OCI-LY3 (cell line): Measurements from ENCODE around the gene SMCHD1.

ENCODE experiments used
- H2AFZ ChIP-seq: fragments of 200-600, 300-600 bp; shearing (Covaris generic); 2 replicates; pipeline ENCODE4 v1.6.0; 2014; ENCODE audit warnings: antibody characterized with exemption, low read depth, low read length
- H3K27ac ChIP-seq: fragments of 200-600, 300-600 bp; sonication (generic); 2 replicates; pipeline ENCODE4 v1.5.1; 2014; ENCODE audit warnings: mild to moderate bottlenecking, low read length, moderate library complexity, mixed read lengths
- H3K27me3 ChIP-seq: fragments of 200-600, 300-600 bp; sonication (generic); 2 replicates; pipeline ENCODE4 v1.6.1; 2014; ENCODE audit warnings: low read depth, low read length, mixed read lengths
- H3K36me3 ChIP-seq: fragments of 200-600, 300-600 bp; sonication (generic); replicated peaks from 2 replicates; pipeline ENCODE3; 2014; ENCODE audit warnings: low read depth, low read length, mixed read lengths
- H3K4me1 ChIP-seq: fragments of 300-600, 200-600 bp; sonication (generic); 2 replicates; pipeline ENCODE4 v1.6.1; 2014; ENCODE audit warnings: low read length, mixed read lengths
- H3K4me2 ChIP-seq: fragments of 200-600, 300-600 bp; sonication (generic); 2 replicates; pipeline ENCODE4 v1.6.1; 2014; ENCODE audit warnings: low read length, mixed read lengths
- H3K4me3 ChIP-seq: fragments of 300-600, 200-600 bp; sonication (generic); 2 replicates; pipeline ENCODE4 v1.5.1; 2014; ENCODE audit warnings: antibody characterized with exemption, mild to moderate bottlenecking, low read length, moderate library complexity
- H3K79me2 ChIP-seq: fragments of 300-600, 200-600 bp; shearing (Covaris generic); 2 replicates; pipeline ENCODE4 v1.6.1; 2014; ENCODE audit warnings: mild to moderate bottlenecking, low read length, mixed read lengths
- H3K9ac ChIP-seq: fragments of 300-600, 200-600 bp; shearing (Covaris generic); 2 replicates; pipeline ENCODE4 v1.6.0; 2014; ENCODE audit warnings: mild to moderate bottlenecking, low read length, moderate library complexity
- H3K9me3 ChIP-seq: fragments of 200-600, 300-600 bp; shearing (Covaris generic); 2 replicates; pipeline ENCODE4 v1.6.1; 2014; ENCODE audit warnings: low read length, mixed read lengths; ENCODE audit not compliant: insufficient read depth
- H4K20me1 ChIP-seq: fragments of 200-600, 300-600 bp; sonication (generic); 2 replicates; pipeline ENCODE4 v1.6.1; 2016; ENCODE audit warnings: low read length, mixed read lengths; ENCODE audit not compliant: insufficient read depth
- CTCF ChIP-seq: fragments of 200-600, 300-600 bp; sonication (generic); IDR thresholded peaks from 2 replicates; pipeline ENCODE4 v1.5.1; 2014; ENCODE audit warnings: antibody characterized with exemption, low read length, low read depth
- EZH2phosphoT487 ChIP-seq: fragments of 200-600 bp; shearing (Covaris generic); IDR thresholded peaks from 2 replicates; pipeline ENCODE4 v1.6.1; 2018; ENCODE audit warnings: antibody characterized with exemption, mixed run types, low read depth

SMCHD1 gene

GRCh38 chr18:2853926-2854664 is 198.6 kb downstream of the SMCHD1 start:
- Histone ChIP-seq H4K20me1 (peaks cover 95% of the 10 kb centered on the region), H2AFZ (no peak overlapping the region), H3K4me1 (peaks cover 4% of the 10 kb centered on the region)

More at GRCh38 chr18:2853926-2854664, 198.6 kb downstream of the SMCHD1 start:
- Histone ChIP-seq H3K36me3 (peaks cover 81% of the 10 kb centered on the region), H3K27me3 (no peaks in the 10 kb centered on the region), H3K79me2 (peaks cover 99% of the 10 kb centered on the region), H3K4me2 (no peak overlapping the region), H3K4me3 (no peak overlapping the region), H3K27ac (no peak overlapping the region), H3K9ac (no peak overlapping the region), H3K9me3 (no peaks in the 10 kb centered on the region)
- TF ChIP-seq EZH2phosphoT487: no peak
- no peak for TF ChIP-seq CTCF
